ENCODE measurements around the gene PSMC3. TPM values are rescaled to one million over a fixed set of nuclear protein-coding genes. Genes with fewer than 3 reads are reported as not detected.

PSMC3 gene
- total RNA-seq, 4 donors from 2014 or later, result 72.9 to 134 (median 122) TPM

- no peak for DNase-seq
- Histone ChIP-seq H3K36me3 (no peaks in the 10 kb centered on the region), H3K4me3 (peak overlapping the region; percentile 36 to 79 (median 54)), H3K27ac (peak overlapping the region; percentile 82 to 87 (median 84)), H3K9me3 (no peaks in the 10 kb centered on the region), H3K27me3 (no peaks in the 10 kb centered on the region), H3K4me1 (peaks cover 10 to 39% (median 15%) of the 10 kb centered on the region in 3 donors)
- 18 to 21% methylated on average over 7 to 8 of the region's 8 CpGs for WGBS, 2 donors
- no peak for TF ChIP-seq CTCF (IDR thresholded peaks at IDR 0.05)
- TF ChIP-seq POLR2A (IDR thresholded peaks at IDR 0.05), result no peak
- intact Hi-C loops (cut with DNase I), result no loop called here
Observed at GRCh38 chr11:47400768-47401279, 25.4 kb downstream of the PSMC3 start.

- TF ChIP-seq POLR2A (IDR thresholded peaks at IDR 0.05), result peak in 1 of 4 donors; percentile 49
- TF ChIP-seq CTCF (IDR thresholded peaks at IDR 0.05), result no peak
- WGBS, 2 donors, result 1 to 12% methylated on average over 10 to 15 of the region's 47 CpGs
- no peaks in the 10 kb centered on the region for H3K36me3 ChIP-seq
- no peaks in the 10 kb centered on the region for H3K9me3 ChIP-seq
- peaks cover 10 to 46% (median 18%) of the 10 kb centered on the region in 3 donors for H3K4me1 ChIP-seq
- peak overlapping the region; percentile 36 to 79 (median 54) for H3K4me3 ChIP-seq
- DNase-seq, result no peak
- H3K27me3 ChIP-seq, result no peaks in the 10 kb centered on the region
- H3K27ac ChIP-seq, result peak overlapping the region; percentile 82 to 87 (median 84)
- intact Hi-C loops (cut with DNase I), result no loop called here
Observed at GRCh38 chr11:47399860-47400767, 26.1 kb downstream of the PSMC3 start.

- Histone ChIP-seq H3K27me3 (no peaks in the 10 kb centered on the region), H3K9me3 (no peaks in the 10 kb centered on the region), H3K27ac (no peak overlapping the region), H3K4me3 (no peak overlapping the region), H3K4me1 (peaks cover 10 to 62% (median 28%) of the 10 kb centered on the region in 3 donors), H3K36me3 (no peaks in the 10 kb centered on the region)
- no CpG with 5 or more reads among the region's 1 CpG for whole genome bisulfite sequencing, 2 donors
- no peak for TF ChIP-seq CTCF (IDR thresholded peaks at IDR 0.05)
- no peak for TF ChIP-seq POLR2A (IDR thresholded peaks at IDR 0.05)
- no peak for DNase-seq
- intact Hi-C loops (cut with DNase I), result no loop called here
Observed at GRCh38 chr11:47398551-47398950, 27.7 kb downstream of the PSMC3 start.

GRCh38 chr11:47398011-47398410 lies 28.2 kb downstream of the PSMC3 start:
- no peak for DNase-seq
- Histone ChIP-seq H3K4me3 (no peak overlapping the region), H3K9me3 (no peaks in the 10 kb centered on the region), H3K27me3 (no peaks in the 10 kb centered on the region), H3K27ac (no peak overlapping the region), H3K36me3 (no peaks in the 10 kb centered on the region), H3K4me1 (peaks cover 10 to 67% (median 28%) of the 10 kb centered on the region in 3 donors)
- intact Hi-C loops (cut with DNase I), result no loop called here
- TF ChIP-seq POLR2A (IDR thresholded peaks at IDR 0.05), result no peak
- TF ChIP-seq CTCF (IDR thresholded peaks at IDR 0.05), result no peak
- 59 to 67% methylated on average over 3 of the region's 3 CpGs for WGBS, 2 donors

- Histone ChIP-seq H3K36me3 (no peaks in the 10 kb centered on the region), H3K4me1 (peaks cover 10 to 73% (median 27%) of the 10 kb centered on the region in 3 donors), H3K9me3 (no peaks in the 10 kb centered on the region), H3K4me3 (no peak overlapping the region), H3K27ac (peak overlapping the region; percentile 79 to 94 (median 84)), H3K27me3 (no peaks in the 10 kb centered on the region)
- 69 to 100% methylated on average over 1 to 3 of the region's 3 CpGs for WGBS, 2 donors
- no peak for DNase-seq
- TF ChIP-seq POLR2A (IDR thresholded peaks at IDR 0.05) (no peak), CTCF (IDR thresholded peaks at IDR 0.05) (no peak)
- intact Hi-C loops (cut with DNase I), result no loop called here
Observed at GRCh38 chr11:47396049-47396320, 30.3 kb downstream of the PSMC3 start.

All from esophagus squamous epithelium (tissue), 5 donors.